Tibial artery (tissue), 4 donors: ENCODE measurements around the gene COA8.

Experiments
- DNase-seq, 2 donors: peaks; one replicate each; pipeline ENCODE4 v3.0.0-alpha.2; 2019
- H3K27ac ChIP-seq, 2 donors: fragments of 200-600 bp; sonication (generic) in 1 of 2; 1 replicate in 1 of 2; 2 replicates in 1 of 2; pipeline ENCODE4 v1.5.1; 2018 to 2019; ENCODE audit warnings: mild to moderate bottlenecking in 1 of 2
- H3K27me3 ChIP-seq, 2 donors: fragments of 200-600 bp; sonication (generic) in 1 of 2; one replicate each; pipeline versions ENCODE4 v1.5.1 to v1.6.0; 2016 to 2019
- H3K36me3 ChIP-seq, 3 donors: fragments of 200-600 bp; sonication (generic) in 2 of 3; one replicate each; pipeline ENCODE4 v1.5.1; 2016 to 2019; ENCODE audit warnings: mild to moderate bottlenecking in 2 of 3
- H3K4me1 ChIP-seq, 4 donors: fragments of 200-600 bp; sonication (generic) in 2 of 4; 1 replicate in 3 of 4; 2 replicates in 1 of 4; pipeline ENCODE4 v1.5.1; 2016 to 2019
- H3K4me3 ChIP-seq, 2 donors: fragments of 200-600 bp; sonication (generic) in 1 of 2; 1 replicate in 1 of 2; 2 replicates in 1 of 2; pipeline ENCODE4 v1.5.1; 2018 to 2019; ENCODE audit warnings: mild to moderate bottlenecking in 2 of 2
- H3K9me3 ChIP-seq, 3 donors: fragments of 200-600 bp; sonication (generic) in 1 of 3; one replicate each; pipeline ENCODE4 v1.5.1; 2016 to 2019
- intact Hi-C: fragments of 100-400 bp; cut with DNase I; formaldehyde crosslinking; loops from one replicate; pipeline ENCODE4 v1.15.0; 2023; ENCODE audit warnings: low total_unique reads
- TF ChIP-seq, protein P1 (sequence below), 2 experiments: fragments of 200-600 bp in 1 of 2; fragments of 450-650 bp in 1 of 2; IDR thresholded peaks; one replicate each; pipeline ENCODE4 v1.5.1; 2017 to 2019; ENCODE audit warnings: antibody characterized with exemption in 2 of 2, mild to moderate bottlenecking in 1 of 2, moderate library complexity in 1 of 2

Gene COA8

DNA sequence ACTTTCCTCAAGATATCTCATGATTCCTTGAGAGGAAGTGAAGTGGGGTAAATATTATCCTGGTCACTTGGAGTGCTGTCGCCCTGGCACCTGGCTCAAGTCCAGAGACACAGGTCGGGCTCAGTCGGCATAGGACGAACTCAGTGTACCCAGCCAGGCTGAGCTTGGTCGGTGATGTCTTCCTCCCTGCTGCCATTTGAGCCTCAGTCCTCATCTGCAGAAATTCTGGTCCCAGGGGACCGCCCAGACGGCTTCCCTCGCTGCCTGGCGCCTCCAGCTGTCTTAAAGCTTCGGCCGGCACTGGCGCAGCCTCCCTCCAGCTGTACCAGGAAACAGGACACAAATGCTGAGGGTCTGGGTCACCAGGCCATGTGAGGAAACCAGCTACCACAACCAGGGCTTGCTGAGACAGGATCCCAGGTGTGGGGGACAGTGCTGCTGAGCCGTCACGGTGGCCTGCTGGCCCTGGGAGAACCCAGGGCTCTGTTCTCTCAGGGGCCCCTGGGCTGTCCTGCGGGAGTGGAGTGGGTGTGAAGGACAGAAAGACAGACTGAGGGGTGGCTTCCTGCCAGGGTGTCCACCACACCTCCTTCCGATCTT lies 61.2 kb downstream of the COA8 start:
- intact Hi-C loops = no loop called here
- peak in 1 of 2 donors; percentile 77 for DNase-seq
- no peaks in the 10 kb centered on the region for H3K27me3 ChIP-seq
- no peaks in the 10 kb centered on the region for H3K36me3 ChIP-seq
- peaks cover 6 to 37% (median 32%) of the 10 kb centered on the region in 4 donors for H3K4me1 ChIP-seq
- H3K9me3 ChIP-seq = no peaks in the 10 kb centered on the region
- H3K4me3 ChIP-seq = no peak overlapping the region
- TF ChIP-seq, protein P1, sequence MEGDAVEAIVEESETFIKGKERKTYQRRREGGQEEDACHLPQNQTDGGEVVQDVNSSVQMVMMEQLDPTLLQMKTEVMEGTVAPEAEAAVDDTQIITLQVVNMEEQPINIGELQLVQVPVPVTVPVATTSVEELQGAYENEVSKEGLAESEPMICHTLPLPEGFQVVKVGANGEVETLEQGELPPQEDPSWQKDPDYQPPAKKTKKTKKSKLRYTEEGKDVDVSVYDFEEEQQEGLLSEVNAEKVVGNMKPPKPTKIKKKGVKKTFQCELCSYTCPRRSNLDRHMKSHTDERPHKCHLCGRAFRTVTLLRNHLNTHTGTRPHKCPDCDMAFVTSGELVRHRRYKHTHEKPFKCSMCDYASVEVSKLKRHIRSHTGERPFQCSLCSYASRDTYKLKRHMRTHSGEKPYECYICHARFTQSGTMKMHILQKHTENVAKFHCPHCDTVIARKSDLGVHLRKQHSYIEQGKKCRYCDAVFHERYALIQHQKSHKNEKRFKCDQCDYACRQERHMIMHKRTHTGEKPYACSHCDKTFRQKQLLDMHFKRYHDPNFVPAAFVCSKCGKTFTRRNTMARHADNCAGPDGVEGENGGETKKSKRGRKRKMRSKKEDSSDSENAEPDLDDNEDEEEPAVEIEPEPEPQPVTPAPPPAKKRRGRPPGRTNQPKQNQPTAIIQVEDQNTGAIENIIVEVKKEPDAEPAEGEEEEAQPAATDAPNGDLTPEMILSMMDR (IDR thresholded peaks at IDR 0.05) = no peak
- peak overlapping the region; percentile 66 to 99 for H3K27ac ChIP-seq

DNA sequence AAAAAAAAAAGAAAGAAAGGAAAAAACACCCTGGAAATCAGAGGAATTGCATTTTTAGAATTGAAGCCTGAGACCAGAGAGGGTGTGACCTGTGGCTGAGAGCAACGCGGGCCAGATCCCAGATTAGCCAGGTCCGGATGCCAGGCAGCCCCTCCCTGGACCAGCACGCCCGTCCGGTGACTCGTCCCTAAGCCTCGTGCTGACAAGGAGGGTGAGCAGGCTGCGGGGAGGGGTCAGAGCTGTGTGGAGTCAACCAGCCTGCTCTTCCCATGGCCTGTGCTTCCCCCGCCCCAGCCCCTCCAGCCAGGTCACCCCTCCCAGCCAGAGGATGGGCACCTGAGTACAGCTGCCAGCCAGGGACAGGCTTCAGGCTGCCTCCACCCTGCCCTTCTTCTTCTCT lies 62.1 kb downstream of the COA8 start:
- intact Hi-C loops = loop anchor here (5.0 kb wide), 3 partner anchors 63 to 1308 kb away; partner anchors contain the start of genes BAG5, COA8, XRCC3 and ZFYVE21
- no peaks in the 10 kb centered on the region for H3K9me3 ChIP-seq
- TF ChIP-seq, protein P1 (IDR thresholded peaks at IDR 0.05) = no peak
- H3K4me1 ChIP-seq = peaks cover 6 to 37% (median 32%) of the 10 kb centered on the region in 4 donors
- no peak overlapping the region for H3K4me3 ChIP-seq
- no peaks in the 10 kb centered on the region for H3K27me3 ChIP-seq
- peaks cover 0 to 7% (median 0%) of the 10 kb centered on the region in 3 donors for H3K36me3 ChIP-seq
- DNase-seq = peak; percentile 84 to 92
- peak overlapping the region; percentile 66 to 99 for H3K27ac ChIP-seq

DNA sequence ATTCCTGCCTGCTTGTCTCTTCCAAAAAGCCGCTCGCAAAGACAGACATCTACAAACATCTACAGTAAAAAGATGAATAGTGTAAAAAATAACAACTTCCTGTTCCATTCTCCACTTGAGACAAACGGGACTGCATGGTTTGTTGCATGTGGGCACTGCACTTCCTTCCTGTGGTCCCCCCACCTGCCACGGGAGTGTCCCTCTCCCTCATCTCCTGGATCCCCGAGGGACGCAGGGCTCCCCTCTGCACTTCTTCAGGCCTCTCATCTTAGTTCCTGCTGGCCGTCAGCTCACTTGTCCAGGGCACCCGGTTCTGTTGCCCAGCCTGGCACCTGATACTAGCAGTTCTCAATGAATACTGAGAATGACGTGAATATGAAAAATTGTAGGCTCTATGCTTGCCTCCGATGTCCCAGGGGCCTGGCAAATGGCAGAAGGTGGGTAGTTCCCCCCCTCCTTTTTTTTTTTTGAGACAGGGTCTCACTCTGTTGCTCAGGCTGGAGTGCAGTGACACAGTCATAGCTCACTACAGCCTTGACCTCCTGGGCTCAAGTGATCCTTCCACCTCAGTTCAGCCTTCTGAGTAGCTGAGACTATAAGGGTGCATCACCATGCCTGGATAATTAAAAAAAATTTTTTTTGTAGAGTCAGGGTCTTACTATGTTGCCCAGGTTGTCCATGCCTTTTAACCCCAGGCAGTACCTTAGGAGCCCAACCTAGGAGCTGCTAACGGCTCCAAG lies 62.8 kb downstream of the COA8 start:
- H3K9me3 ChIP-seq = no peaks in the 10 kb centered on the region
- H3K36me3 ChIP-seq = peaks cover 0 to 7% (median 0%) of the 10 kb centered on the region in 3 donors
- TF ChIP-seq, protein P1 (IDR thresholded peaks at IDR 0.05) = no peak
- intact Hi-C loops = loop anchor here (5.0 kb wide), 3 partner anchors 63 to 1308 kb away; partner anchors contain the start of genes BAG5, COA8, XRCC3 and ZFYVE21
- no peak overlapping the region for H3K4me3 ChIP-seq
- peak overlapping the region; percentile 66 to 99 for H3K27ac ChIP-seq
- peak in 1 of 2 donors; percentile 68 for DNase-seq
- peaks cover 6 to 43% (median 37%) of the 10 kb centered on the region in 4 donors for H3K4me1 ChIP-seq
- no peaks in the 10 kb centered on the region for H3K27me3 ChIP-seq

DNA sequence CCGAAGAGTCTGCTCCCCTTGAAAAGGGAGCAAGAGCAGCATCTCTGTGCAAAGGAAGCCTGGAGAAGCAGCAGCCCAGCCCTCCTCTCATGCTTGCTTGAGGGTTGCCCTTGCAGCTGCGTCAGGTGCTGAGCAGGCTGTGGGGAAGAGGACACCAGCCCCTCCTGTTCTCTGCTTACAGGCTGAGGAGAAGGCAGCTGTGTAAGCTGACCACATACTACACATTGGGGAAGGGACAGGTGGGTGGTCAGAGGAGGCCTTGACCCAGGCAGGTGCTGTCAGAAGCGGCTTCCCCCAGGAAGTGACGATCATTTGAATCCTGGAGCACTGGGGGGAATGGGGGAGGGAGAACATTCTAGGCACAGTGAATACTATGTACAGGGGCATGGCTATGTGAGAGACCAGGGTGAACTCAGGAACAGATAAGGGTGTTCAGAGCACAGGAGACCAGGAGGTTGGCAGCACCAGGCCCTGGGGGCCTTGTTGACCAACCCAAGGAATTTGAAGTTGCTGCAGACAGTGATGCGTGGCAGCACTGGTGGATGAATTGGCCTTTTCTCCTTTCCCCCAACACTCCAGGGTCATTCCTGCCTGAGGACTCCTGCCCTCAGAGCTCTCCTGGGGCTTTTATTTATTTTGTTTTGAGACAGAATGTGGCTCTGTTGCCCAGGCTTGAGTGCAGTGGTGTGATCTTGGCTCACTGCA lies 63.5 kb downstream of the COA8 start:
- H3K4me1 ChIP-seq = peaks cover 6 to 51% (median 43%) of the 10 kb centered on the region in 4 donors
- H3K4me3 ChIP-seq = no peak overlapping the region
- H3K27ac ChIP-seq = peak overlapping the region; percentile 66 to 99
- H3K27me3 ChIP-seq = no peaks in the 10 kb centered on the region
- H3K9me3 ChIP-seq = no peaks in the 10 kb centered on the region
- intact Hi-C loops = loop anchor here (5.0 kb wide), 3 partner anchors 64 to 1309 kb away; partner anchors contain the start of genes BAG5, COA8, XRCC3 and ZFYVE21
- H3K36me3 ChIP-seq = peaks cover 0 to 7% (median 0%) of the 10 kb centered on the region in 3 donors
- no peak for DNase-seq
- TF ChIP-seq, protein P1 (IDR thresholded peaks at IDR 0.05) = no peak
